ENCODE data around the gene ULK1.
"Not testable (repeated sequence)": the region's sequence is repeated elsewhere in the genome, so short reads cannot be mapped to it uniquely, and the experiment has no call there.

GRCh38 chr12:131953810-131954209, 59.4 kb downstream of the ULK1 start:
- TF ChIP-seq CTCF, POLR2A (IDR thresholded peaks at IDR 0.05): not testable (repeated sequence)
